ENCODE data around the gene TNRC6C. TPM values are rescaled to one million over a fixed set of nuclear protein-coding genes. Genes with fewer than 3 reads are reported as not detected.

Gene TNRC6C
- total RNA-seq, 3 donors from 2014 or later (not counting 1 experiment from before 2014, with no cell fraction given), result 74.3 to 100 (median 76.3) TPM

DNA sequence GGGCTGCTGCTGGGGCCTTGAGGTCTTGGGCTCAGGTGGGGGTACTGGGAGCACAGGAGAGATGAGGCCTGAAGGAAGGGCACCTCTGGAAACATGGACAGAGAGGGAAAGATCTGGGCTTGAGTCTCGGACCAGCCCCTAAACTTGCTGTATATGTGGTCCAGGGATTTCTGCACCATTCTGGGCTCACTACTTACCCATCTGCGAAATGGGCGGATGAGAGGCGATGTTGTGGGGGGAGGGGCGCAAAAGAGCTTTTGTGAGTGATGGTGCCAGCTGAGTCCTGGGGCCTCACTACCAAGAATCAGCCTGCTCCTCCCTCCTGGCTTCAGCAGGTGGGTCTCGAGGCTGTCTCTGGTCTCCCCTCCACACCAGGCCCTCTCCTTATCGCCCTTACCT is 188.0 kb downstream of the TNRC6C start:
- Histone ChIP-seq H3K9me3 (ENCODE audit: control insufficient read depth, insufficient read depth, low read length) (no peaks in the 10 kb centered on the region), H3K4me3 (ENCODE audit: low read length) (no peak overlapping the region), H3K36me3 (ENCODE audit: control insufficient read depth, insufficient read depth, low read length) (peaks cover 13% of the 10 kb centered on the region), H3K27me3 (ENCODE audit: control insufficient read depth, insufficient read depth, low read length) (no peaks in the 10 kb centered on the region), H3K27ac (ENCODE audit: low read length) (peak overlapping the region; percentile 78), H3K4me1 (ENCODE audit: control insufficient read depth, insufficient read depth, low read length) (peaks cover 70% of the 10 kb centered on the region)
- Mint-ChIP-seq H3K36me3 (no peaks in the 10 kb centered on the region), H3K27me3 (ENCODE audit: low read depth in 2 of 2) (peaks cover 0 to 5% of the 10 kb centered on the region in 2 donors), H3K27ac (no peak overlapping the region), H3K4me1 (peaks cover 11 to 22% of the 10 kb centered on the region in 2 donors), H3K9me3 (no peaks in the 10 kb centered on the region), H3K4me3 (no peak overlapping the region)
- intact Hi-C loops (cut with micrococcal nuclease), result no loop called here
- WGBS (ENCODE audit: insufficient coverage), result 92% methylated on average over 7 of the region's 7 CpGs
- DNase-seq (no peak), ATAC-seq (no peak)
- TF ChIP-seq, protein P1, sequence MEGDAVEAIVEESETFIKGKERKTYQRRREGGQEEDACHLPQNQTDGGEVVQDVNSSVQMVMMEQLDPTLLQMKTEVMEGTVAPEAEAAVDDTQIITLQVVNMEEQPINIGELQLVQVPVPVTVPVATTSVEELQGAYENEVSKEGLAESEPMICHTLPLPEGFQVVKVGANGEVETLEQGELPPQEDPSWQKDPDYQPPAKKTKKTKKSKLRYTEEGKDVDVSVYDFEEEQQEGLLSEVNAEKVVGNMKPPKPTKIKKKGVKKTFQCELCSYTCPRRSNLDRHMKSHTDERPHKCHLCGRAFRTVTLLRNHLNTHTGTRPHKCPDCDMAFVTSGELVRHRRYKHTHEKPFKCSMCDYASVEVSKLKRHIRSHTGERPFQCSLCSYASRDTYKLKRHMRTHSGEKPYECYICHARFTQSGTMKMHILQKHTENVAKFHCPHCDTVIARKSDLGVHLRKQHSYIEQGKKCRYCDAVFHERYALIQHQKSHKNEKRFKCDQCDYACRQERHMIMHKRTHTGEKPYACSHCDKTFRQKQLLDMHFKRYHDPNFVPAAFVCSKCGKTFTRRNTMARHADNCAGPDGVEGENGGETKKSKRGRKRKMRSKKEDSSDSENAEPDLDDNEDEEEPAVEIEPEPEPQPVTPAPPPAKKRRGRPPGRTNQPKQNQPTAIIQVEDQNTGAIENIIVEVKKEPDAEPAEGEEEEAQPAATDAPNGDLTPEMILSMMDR (IDR thresholded peaks at IDR 0.05), result no peak

DNA sequence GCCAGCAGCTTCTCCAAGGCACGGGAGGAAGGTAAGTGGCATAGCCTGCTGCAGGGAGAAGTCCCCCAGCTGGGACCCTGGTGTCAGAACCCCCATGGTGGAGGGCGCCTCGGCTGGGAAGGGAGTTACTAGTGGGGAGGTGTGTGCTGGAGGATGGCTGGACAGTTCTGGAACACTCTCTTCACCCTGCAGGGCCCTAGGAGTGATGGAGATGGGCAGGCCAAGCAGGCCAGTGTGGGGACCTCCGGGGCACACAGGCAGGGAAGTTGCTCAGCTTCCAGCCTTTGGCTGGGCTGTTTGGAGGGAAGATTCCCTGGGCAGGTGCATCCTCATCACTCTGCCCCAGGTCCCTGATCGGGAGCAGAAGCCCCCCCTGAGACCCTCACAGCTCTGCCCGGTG is 188.4 kb downstream of the TNRC6C start:
- intact Hi-C loops (cut with micrococcal nuclease), result no loop called here
- Mint-ChIP-seq H3K9me3 (no peaks in the 10 kb centered on the region), H3K36me3 (no peaks in the 10 kb centered on the region), H3K4me1 (peaks cover 11 to 22% of the 10 kb centered on the region in 2 donors), H3K27ac (no peak overlapping the region), H3K4me3 (no peak overlapping the region), H3K27me3 (ENCODE audit: low read depth in 2 of 2) (peaks cover 0 to 5% of the 10 kb centered on the region in 2 donors)
- H3K4me3 ChIP-seq (ENCODE audit: low read length), result no peak overlapping the region
- H3K9me3 ChIP-seq (ENCODE audit: control insufficient read depth, insufficient read depth, low read length), result no peaks in the 10 kb centered on the region
- ATAC-seq (no peak), DNase-seq (no peak)
- peaks cover 9% of the 10 kb centered on the region for H3K36me3 ChIP-seq (ENCODE audit: control insufficient read depth, insufficient read depth, low read length)
- peaks cover 66% of the 10 kb centered on the region for H3K4me1 ChIP-seq (ENCODE audit: control insufficient read depth, insufficient read depth, low read length)
- no peaks in the 10 kb centered on the region for H3K27me3 ChIP-seq (ENCODE audit: control insufficient read depth, insufficient read depth, low read length)
- TF ChIP-seq, protein P1 (IDR thresholded peaks at IDR 0.05), result no peak
- 92% methylated on average over 6 of the region's 6 CpGs for WGBS (ENCODE audit: insufficient coverage)
- H3K27ac ChIP-seq (ENCODE audit: low read length), result peak overlapping the region; percentile 78

DNA sequence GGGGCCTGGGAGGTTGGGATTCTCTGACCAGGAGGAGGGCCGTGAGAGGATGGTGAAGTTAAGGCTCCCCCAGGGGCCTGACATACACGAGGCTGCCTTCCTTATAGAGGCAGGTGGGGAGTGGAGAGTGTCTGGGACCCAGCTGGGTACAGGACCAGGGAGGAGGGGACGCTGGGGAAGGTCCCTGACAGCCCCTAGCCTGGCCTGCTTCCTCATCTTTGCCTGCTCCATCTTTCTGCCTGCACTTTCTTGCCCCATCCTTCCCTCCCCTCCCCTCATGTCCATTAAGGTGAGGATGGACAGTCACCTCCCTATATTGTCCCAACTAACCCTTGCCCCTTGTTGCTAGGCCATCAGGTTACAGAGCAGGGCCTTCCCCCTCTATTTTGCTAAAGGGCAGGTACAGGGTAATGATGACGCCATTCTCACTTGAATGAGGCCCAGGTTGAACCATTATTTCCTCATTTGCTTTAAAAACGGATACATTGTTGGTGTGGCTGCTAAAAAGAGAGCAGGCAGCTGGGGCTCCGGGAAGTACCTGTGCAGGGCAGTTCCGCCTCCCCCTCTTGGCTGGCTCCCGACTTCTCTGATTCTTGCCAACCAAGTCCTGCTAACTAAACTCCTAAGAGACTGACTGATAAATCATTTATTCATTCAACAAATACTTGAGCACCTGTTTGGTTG is 189.0 kb downstream of the TNRC6C start:
- no peaks in the 10 kb centered on the region for H3K27me3 ChIP-seq (ENCODE audit: control insufficient read depth, insufficient read depth, low read length)
- H3K4me3 Mint-ChIP-seq, result no peak overlapping the region
- peaks cover 9 to 22% of the 10 kb centered on the region in 2 donors for H3K4me1 Mint-ChIP-seq
- H3K27ac ChIP-seq (ENCODE audit: low read length), result peak overlapping the region; percentile 78
- H3K36me3 ChIP-seq (ENCODE audit: control insufficient read depth, insufficient read depth, low read length), result peaks cover 3% of the 10 kb centered on the region
- no peak overlapping the region for H3K4me3 ChIP-seq (ENCODE audit: low read length)
- no peaks in the 10 kb centered on the region for H3K9me3 ChIP-seq (ENCODE audit: control insufficient read depth, insufficient read depth, low read length)
- no peak overlapping the region for H3K27ac Mint-ChIP-seq
- DNase-seq (peak in 1 of 2 donors; percentile 54), ATAC-seq (peak in 1 of 3 donors; percentile 54)
- H3K36me3 Mint-ChIP-seq, result no peaks in the 10 kb centered on the region
- WGBS (ENCODE audit: insufficient coverage), result 37% methylated on average over 7 of the region's 8 CpGs
- TF ChIP-seq, protein P1 (IDR thresholded peaks at IDR 0.05), result no peak
- peaks cover 0 to 5% of the 10 kb centered on the region in 2 donors for H3K27me3 Mint-ChIP-seq (ENCODE audit: low read depth in 2 of 2)
- intact Hi-C loops (cut with micrococcal nuclease), result no loop called here
- peaks cover 60% of the 10 kb centered on the region for H3K4me1 ChIP-seq (ENCODE audit: control insufficient read depth, insufficient read depth, low read length)
- H3K9me3 Mint-ChIP-seq, result no peaks in the 10 kb centered on the region
